OCI-LY1 (cell line): ENCODE measurements around the gene CCDC187.

Source experiments
- H2AFZ ChIP-seq: fragments of 200-600 bp; sonication (generic), shearing (Covaris generic); 2 replicates; pipeline ENCODE4 v1.6.0; 2014; ENCODE audit warnings: antibody characterized with exemption, mild to moderate bottlenecking, low read length
- H3F3A ChIP-seq: fragments of 200-600 bp; sonication (generic), shearing (Covaris generic); 2 replicates; pipeline ENCODE4 v1.6.0; 2014; ENCODE audit warnings: mild to moderate bottlenecking, antibody characterized with exemption, low read length, moderate library complexity; ENCODE audit not compliant: insufficient read depth
- H3K27ac ChIP-seq: fragments of 200-600 bp; sonication (generic); 2 replicates; pipeline ENCODE4 v1.5.1; 2014; ENCODE audit warnings: low read length, mixed run types, mild to moderate bottlenecking, low read depth; ENCODE audit not compliant: poor library complexity, severe bottlenecking
- H3K27me3 ChIP-seq: fragments of 200-600 bp; sonication (generic); 2 replicates; pipeline ENCODE4 v1.6.0; 2014; ENCODE audit warnings: antibody characterized with exemption, mild to moderate bottlenecking, low read length, moderate library complexity; ENCODE audit not compliant: insufficient read depth
- H3K36me3 ChIP-seq: fragments of 200-600 bp; sonication (generic); 2 replicates; pipeline ENCODE4 v1.6.1; 2014; ENCODE audit warnings: mild to moderate bottlenecking, antibody characterized with exemption, low read length, moderate library complexity, mixed read lengths; ENCODE audit not compliant: insufficient read depth
- H3K4me1 ChIP-seq: fragments of 200-600 bp; sonication (generic); 2 replicates; pipeline ENCODE4 v1.5.1; 2014; ENCODE audit warnings: mild to moderate bottlenecking, low read length, moderate library complexity; ENCODE audit not compliant: insufficient read depth, severe bottlenecking
- H3K4me2 ChIP-seq: fragments of 200-600 bp; sonication (generic), shearing (Covaris generic); 2 replicates; pipeline ENCODE4 v1.6.1; 2014; ENCODE audit warnings: low read length
- H3K4me3 ChIP-seq: fragments of 200-600 bp; sonication (generic); 2 replicates; pipeline ENCODE4 v1.5.1; 2014; ENCODE audit warnings: low read length, low read depth, mild to moderate bottlenecking, mixed read lengths; ENCODE audit not compliant: poor library complexity, severe bottlenecking
- H3K79me2 ChIP-seq: fragments of 200-600 bp; shearing (Covaris generic); 2 replicates; pipeline ENCODE4 v1.6.1; 2016; ENCODE audit warnings: mixed run types, low read length, mixed read lengths; ENCODE audit not compliant: insufficient read depth
- H3K9ac ChIP-seq: fragments of 200-600 bp; sonication (generic), shearing (Covaris generic); 2 replicates; pipeline ENCODE4 v1.6.1; 2014; ENCODE audit warnings: mild to moderate bottlenecking, low read length, mixed read lengths
- H3K9me2 ChIP-seq: fragments of 200-600 bp; sonication (generic), shearing (Covaris generic); 2 replicates; pipeline ENCODE4 v1.6.1; 2014; ENCODE audit warnings: low read depth, mild to moderate bottlenecking, low read length, mixed read lengths
- H3K9me3 ChIP-seq: fragments of 200-600 bp; shearing (Covaris generic); 2 replicates; pipeline ENCODE4 v1.6.1; 2014; ENCODE audit warnings: low read length, mixed read lengths
- H4K20me1 ChIP-seq: fragments of 200-600 bp; sonication (generic), shearing (Covaris generic); 2 replicates; pipeline ENCODE4 v1.6.0; 2016; ENCODE audit warnings: mild to moderate bottlenecking, low read length; ENCODE audit not compliant: insufficient read depth
- EZH2 ChIP-seq: fragments of 200-600 bp; sonication (generic), shearing (Covaris generic); IDR thresholded peaks from 2 replicates; pipeline ENCODE4 v1.8.0; 2017; ENCODE audit warnings: borderline replicate concordance, mixed run types, mild to moderate bottlenecking, antibody characterized with exemption, low read length, moderate library complexity, mixed read lengths
- TF ChIP-seq, protein P1 (sequence below): fragments of 200-600 bp; sonication (generic), shearing (Covaris generic); IDR thresholded peaks from 2 replicates; pipeline ENCODE4 v1.5.1; 2017; ENCODE audit warnings: mild to moderate bottlenecking, antibody characterized with exemption, low read length, moderate library complexity, mixed read lengths

Gene CCDC187

DNA sequence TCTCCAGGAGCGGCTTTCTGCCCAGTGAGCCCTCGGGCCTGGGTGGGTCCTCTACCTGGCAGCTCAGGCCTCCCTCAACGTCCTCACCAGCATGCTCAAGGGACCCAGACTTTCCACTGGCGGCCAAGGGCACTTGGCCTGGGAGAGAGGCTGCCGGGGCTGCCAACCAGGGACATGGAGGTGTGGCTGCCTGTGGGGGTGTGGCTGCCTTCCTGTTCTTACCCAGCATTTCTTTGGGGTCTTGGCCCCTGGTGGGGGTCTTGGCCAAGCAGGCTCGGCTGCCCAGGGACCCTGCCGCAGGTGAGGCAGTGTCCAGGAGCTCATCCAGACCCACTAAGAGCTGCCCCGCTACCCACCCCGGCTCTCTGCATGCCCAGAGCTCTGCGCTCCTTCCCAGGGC lies 51.0 kb downstream of the CCDC187 start:
- Histone ChIP-seq H3K36me3 (no peaks in the 10 kb centered on the region), H4K20me1 (no peaks in the 10 kb centered on the region), H3K9me3 (no peaks in the 10 kb centered on the region), H3K79me2 (no peaks in the 10 kb centered on the region), H3K4me2 (no peak overlapping the region), H3K9me2 (no peaks in the 10 kb centered on the region), H3K4me3 (no peak overlapping the region), H3K27ac (no peak overlapping the region), H2AFZ (no peak overlapping the region), H3K4me1 (no peaks in the 10 kb centered on the region), H3K9ac (no peak overlapping the region), H3K27me3 (peaks cover 18% of the 10 kb centered on the region), H3F3A (no peaks in the 10 kb centered on the region)
- no peak for TF ChIP-seq EZH2
- TF ChIP-seq, protein P1, sequence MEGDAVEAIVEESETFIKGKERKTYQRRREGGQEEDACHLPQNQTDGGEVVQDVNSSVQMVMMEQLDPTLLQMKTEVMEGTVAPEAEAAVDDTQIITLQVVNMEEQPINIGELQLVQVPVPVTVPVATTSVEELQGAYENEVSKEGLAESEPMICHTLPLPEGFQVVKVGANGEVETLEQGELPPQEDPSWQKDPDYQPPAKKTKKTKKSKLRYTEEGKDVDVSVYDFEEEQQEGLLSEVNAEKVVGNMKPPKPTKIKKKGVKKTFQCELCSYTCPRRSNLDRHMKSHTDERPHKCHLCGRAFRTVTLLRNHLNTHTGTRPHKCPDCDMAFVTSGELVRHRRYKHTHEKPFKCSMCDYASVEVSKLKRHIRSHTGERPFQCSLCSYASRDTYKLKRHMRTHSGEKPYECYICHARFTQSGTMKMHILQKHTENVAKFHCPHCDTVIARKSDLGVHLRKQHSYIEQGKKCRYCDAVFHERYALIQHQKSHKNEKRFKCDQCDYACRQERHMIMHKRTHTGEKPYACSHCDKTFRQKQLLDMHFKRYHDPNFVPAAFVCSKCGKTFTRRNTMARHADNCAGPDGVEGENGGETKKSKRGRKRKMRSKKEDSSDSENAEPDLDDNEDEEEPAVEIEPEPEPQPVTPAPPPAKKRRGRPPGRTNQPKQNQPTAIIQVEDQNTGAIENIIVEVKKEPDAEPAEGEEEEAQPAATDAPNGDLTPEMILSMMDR, result no peak

DNA sequence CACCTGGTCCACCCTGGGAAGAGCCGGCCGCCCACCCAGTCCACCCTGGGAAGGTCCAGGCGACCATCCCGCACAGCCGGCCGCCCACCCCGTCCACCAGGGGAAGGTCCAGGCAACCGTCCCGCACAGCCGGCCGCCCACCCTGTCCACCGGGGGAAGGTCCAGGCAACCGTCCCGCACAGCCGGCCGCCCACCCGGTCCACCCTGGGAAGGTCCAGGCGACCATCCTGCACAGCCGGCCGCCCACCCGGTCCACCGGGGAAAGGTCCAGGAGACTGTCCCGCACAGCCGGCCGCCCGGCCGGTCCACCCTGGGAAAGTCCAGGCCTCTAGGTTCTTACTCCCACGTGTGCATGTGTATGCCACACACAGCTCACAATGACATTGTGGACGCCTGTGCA lies 51.6 kb downstream of the CCDC187 start:
- H3F3A ChIP-seq, result no peaks in the 10 kb centered on the region
- H3K27ac ChIP-seq, result no peak overlapping the region
- no peaks in the 10 kb centered on the region for H4K20me1 ChIP-seq
- H3K4me2 ChIP-seq, result no peak overlapping the region
- no peaks in the 10 kb centered on the region for H3K36me3 ChIP-seq
- peaks cover 18% of the 10 kb centered on the region for H3K27me3 ChIP-seq
- no peaks in the 10 kb centered on the region for H3K9me2 ChIP-seq
- H3K4me3 ChIP-seq, result no peak overlapping the region
- no peaks in the 10 kb centered on the region for H3K4me1 ChIP-seq
- H3K79me2 ChIP-seq, result no peaks in the 10 kb centered on the region
- no peaks in the 10 kb centered on the region for H3K9me3 ChIP-seq
- H2AFZ ChIP-seq, result no peak overlapping the region
- no peak for TF ChIP-seq EZH2
- TF ChIP-seq, protein P1, result no peak
- H3K9ac ChIP-seq, result no peak overlapping the region

DNA sequence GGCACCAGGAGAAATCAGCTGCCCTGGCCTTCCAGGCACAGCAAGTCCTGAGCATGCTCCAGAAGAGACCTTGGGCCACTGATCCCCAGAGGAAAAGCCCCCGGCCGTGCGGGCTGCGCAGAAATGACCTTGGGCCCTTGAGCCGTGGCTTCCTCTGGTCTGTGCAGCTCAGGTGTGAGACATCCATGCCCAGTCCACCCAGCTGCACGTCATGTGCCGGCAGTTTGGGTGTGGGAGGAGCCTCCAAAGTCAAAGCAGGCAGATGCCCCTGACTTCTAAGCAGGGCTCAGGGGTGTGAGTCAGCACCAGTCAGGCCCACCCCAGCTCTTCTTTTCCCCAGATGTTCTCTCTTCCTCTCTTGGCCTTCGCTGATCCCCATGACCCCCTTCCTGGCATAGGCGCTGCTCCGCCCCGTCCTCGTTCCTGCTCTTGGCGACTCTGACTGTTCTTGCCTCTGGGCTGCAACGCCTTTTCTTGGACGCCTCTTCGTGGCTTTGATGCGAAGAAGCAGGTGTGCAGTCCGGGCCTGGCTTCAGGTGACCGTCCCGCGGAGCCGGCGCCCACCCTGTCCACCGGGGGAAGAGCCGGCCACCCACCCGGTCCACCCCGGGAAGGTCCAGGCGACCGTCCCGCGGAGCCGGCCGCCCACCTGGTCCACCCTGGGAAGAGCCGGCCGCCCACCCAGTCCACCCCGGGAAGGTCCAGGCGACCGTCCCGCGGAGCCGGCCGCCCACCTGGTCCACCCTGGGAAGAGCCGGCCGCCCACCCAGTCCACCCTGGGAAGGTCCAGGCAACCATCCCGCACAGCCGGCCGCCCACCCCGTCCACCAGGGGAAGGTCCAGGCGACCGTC lies 52.4 kb downstream of the CCDC187 start:
- TF ChIP-seq EZH2, result no peak
- TF ChIP-seq, protein P1, result no peak
- Histone ChIP-seq H3K9me2 (no peaks in the 10 kb centered on the region), H3F3A (no peaks in the 10 kb centered on the region), H3K4me2 (no peak overlapping the region), H2AFZ (no peak overlapping the region), H3K9ac (no peak overlapping the region), H3K4me1 (no peaks in the 10 kb centered on the region), H3K36me3 (no peaks in the 10 kb centered on the region), H3K79me2 (no peaks in the 10 kb centered on the region), H3K4me3 (no peak overlapping the region), H4K20me1 (no peaks in the 10 kb centered on the region), H3K9me3 (no peaks in the 10 kb centered on the region), H3K27ac (no peak overlapping the region), H3K27me3 (peaks cover 22% of the 10 kb centered on the region)
